Prostate gland (tissue), 2 donors: ENCODE measurements around the gene CACNA2D1. TPM values are rescaled to one million over a fixed set of nuclear protein-coding genes. Genes with fewer than 3 reads are reported as not detected.

Experiments used
- DNase-seq: peaks from one replicate; pipeline ENCODE4 v3.0.0-alpha.2; 2019; ENCODE audit warnings: low spot score
- H3K27ac ChIP-seq, 2 donors: fragments of 200-600 bp; sonication (generic); 2 replicates each; pipeline ENCODE4 v1.5.1; 2017 to 2019
- H3K27me3 ChIP-seq: fragments of 200-600 bp; sonication (generic); replicated peaks from 2 replicates; pipeline ENCODE4 v1.5.1; 2019; ENCODE audit not compliant: insufficient read depth
- H3K36me3 ChIP-seq, 2 donors: fragments of 200-600 bp; sonication (generic); 1 replicate in 1 of 2; 2 replicates in 1 of 2; pipeline versions ENCODE4 v1.5.1 to v1.8.1; 2017 to 2019
- H3K4me1 ChIP-seq: fragments of 200-600 bp; sonication (generic); replicated peaks from 2 replicates; pipeline ENCODE4 v1.5.1; 2019
- H3K4me3 ChIP-seq, 2 donors: fragments of 200-600 bp; sonication (generic); 2 replicates each; pipeline ENCODE4 v1.5.1; 2017 to 2019
- H3K9me3 ChIP-seq: fragments of 200-600 bp; sonication (generic); 2 replicates; pipeline ENCODE4 v1.5.1; 2017
- CTCF ChIP-seq, 4 experiments: fragments of 200-600 bp in 2 of 4; fragments of 450-650 bp in 2 of 4; sonication (generic) in 2 of 4; IDR thresholded peaks; 1 replicate in 3 of 4; 2 replicates in 1 of 4; pipeline ENCODE4 v1.5.1; 2016 to 2019; ENCODE audit warnings: antibody characterized with exemption in 4 of 4, mild to moderate bottlenecking in 2 of 4, moderate library complexity in 2 of 4
- POLR2A ChIP-seq: fragments of 450-650 bp; IDR thresholded peaks from one replicate; pipeline ENCODE4 v1.6.1; 2016; ENCODE audit warnings: antibody characterized with exemption, mild to moderate bottlenecking
- POLR2AphosphoS5 ChIP-seq: sonication (generic); formaldehyde crosslinking; IDR thresholded peaks from one replicate; pipeline ENCODE4 v1.6.1; 2017; ENCODE audit warnings: antibody characterized with exemption
- WGBS: methylation state at CpG from one replicate; pipeline ENCODE4 v1.1.5; 2018; 5-methylcytosine and 5-hydroxymethylcytosine counted together
- intact Hi-C: fragments of 100-400 bp; cut with DNase I; formaldehyde crosslinking; loops from one replicate; pipeline ENCODE4 v1.14.2; 2022
- total RNA-seq, 2 donors: library from RNA; depleted of rRNA; stranded (reverse); fragments of >200 nt; gene quantifications; one replicate each; pipeline ENCODE4 v1.1.0, GENCODE V29; 2016

CACNA2D1 gene
- total RNA-seq, 2 donors from 2014 or later, result 16.9 to 24.4 TPM

GRCh38 chr7:81924494-81924893 is 519.1 kb downstream of the CACNA2D1 start:
- H3K4me1 ChIP-seq, result no peaks in the 10 kb centered on the region
- H3K4me3 ChIP-seq, result no peak overlapping the region
- TF ChIP-seq CTCF (IDR thresholded peaks at IDR 0.05) (no peak), POLR2A (no peak), POLR2AphosphoS5 (no peak)
- H3K27me3 ChIP-seq, result no peaks in the 10 kb centered on the region
- WGBS, result 56% methylated on average over 2 of the region's 2 CpGs
- no peaks in the 10 kb centered on the region for H3K36me3 ChIP-seq
- H3K9me3 ChIP-seq, result no peaks in the 10 kb centered on the region
- no peak for DNase-seq
- no peak overlapping the region for H3K27ac ChIP-seq
- intact Hi-C loops, result no loop called here

GRCh38 chr7:81919494-81919893 is 524.1 kb downstream of the CACNA2D1 start:
- Histone ChIP-seq H3K4me3 (no peak overlapping the region), H3K9me3 (no peaks in the 10 kb centered on the region), H3K36me3 (no peaks in the 10 kb centered on the region), H3K27ac (no peak overlapping the region), H3K4me1 (no peaks in the 10 kb centered on the region), H3K27me3 (no peaks in the 10 kb centered on the region)
- TF ChIP-seq POLR2AphosphoS5 (no peak), CTCF (IDR thresholded peaks at IDR 0.05) (no peak), POLR2A (no peak)
- DNase-seq, result no peak
- 59% methylated on average over 3 of the region's 3 CpGs for WGBS
- intact Hi-C loops, result no loop called here

- H3K4me1 ChIP-seq, result no peaks in the 10 kb centered on the region
- no peaks in the 10 kb centered on the region for H3K9me3 ChIP-seq
- no peak overlapping the region for H3K4me3 ChIP-seq
- WGBS, result 48% methylated on average over 2 of the region's 2 CpGs
- no peaks in the 10 kb centered on the region for H3K36me3 ChIP-seq
- no peak for TF ChIP-seq POLR2A
- TF ChIP-seq POLR2AphosphoS5, result no peak
- no peak for TF ChIP-seq CTCF (IDR thresholded peaks at IDR 0.05)
- DNase-seq, result no peak
- H3K27ac ChIP-seq, result no peak overlapping the region
- H3K27me3 ChIP-seq, result no peaks in the 10 kb centered on the region
- intact Hi-C loops, result no loop called here
These were observed 535.4 kb downstream of the CACNA2D1 start for GRCh38 chr7:81908220-81908619.

GRCh38 chr7:81903115-81903514 is 540.5 kb downstream of the CACNA2D1 start:
- H3K4me1 ChIP-seq, result no peaks in the 10 kb centered on the region
- TF ChIP-seq POLR2AphosphoS5 (no peak), POLR2A (no peak), CTCF (IDR thresholded peaks at IDR 0.05) (no peak)
- H3K36me3 ChIP-seq, result no peaks in the 10 kb centered on the region
- H3K27ac ChIP-seq, result no peak overlapping the region
- DNase-seq, result no peak
- 94% methylated on average over 2 of the region's 2 CpGs for WGBS
- no peaks in the 10 kb centered on the region for H3K9me3 ChIP-seq
- intact Hi-C loops, result no loop called here
- H3K4me3 ChIP-seq, result no peak overlapping the region
- no peaks in the 10 kb centered on the region for H3K27me3 ChIP-seq

GRCh38 chr7:81902536-81902935 is 541.0 kb downstream of the CACNA2D1 start:
- no peaks in the 10 kb centered on the region for H3K4me1 ChIP-seq
- H3K27ac ChIP-seq, result no peak overlapping the region
- no peak overlapping the region for H3K4me3 ChIP-seq
- H3K36me3 ChIP-seq, result no peaks in the 10 kb centered on the region
- TF ChIP-seq CTCF (IDR thresholded peaks at IDR 0.05) (no peak), POLR2A (no peak), POLR2AphosphoS5 (no peak)
- no peaks in the 10 kb centered on the region for H3K27me3 ChIP-seq
- intact Hi-C loops, result no loop called here
- 76% methylated on average over 3 of the region's 3 CpGs for WGBS
- no peak for DNase-seq
- H3K9me3 ChIP-seq, result no peaks in the 10 kb centered on the region
